Choroid plexus epithelial cell (primary cell): ENCODE measurements around the gene NRSN2.

Experiments
- DNase-seq: peaks from one replicate; pipeline ENCODE4 v3.0.0-alpha.2; 2010; ENCODE audit warnings: low read depth
- H3K4me3 ChIP-seq: 2 replicates; pipeline ENCODE4 v1.5.1; 2011; ENCODE audit warnings: low read depth, mild to moderate bottlenecking, control low read depth, low read length, moderate library complexity
- TF ChIP-seq, protein P1 (sequence below): conservative IDR thresholded peaks from 2 replicates; pipeline ENCODE4 v1.5.1; 2011; ENCODE audit warnings: low read depth, mild to moderate bottlenecking, control low read depth, inconsistent platforms, low read length, moderate library complexity

The NRSN2 gene

DNA sequence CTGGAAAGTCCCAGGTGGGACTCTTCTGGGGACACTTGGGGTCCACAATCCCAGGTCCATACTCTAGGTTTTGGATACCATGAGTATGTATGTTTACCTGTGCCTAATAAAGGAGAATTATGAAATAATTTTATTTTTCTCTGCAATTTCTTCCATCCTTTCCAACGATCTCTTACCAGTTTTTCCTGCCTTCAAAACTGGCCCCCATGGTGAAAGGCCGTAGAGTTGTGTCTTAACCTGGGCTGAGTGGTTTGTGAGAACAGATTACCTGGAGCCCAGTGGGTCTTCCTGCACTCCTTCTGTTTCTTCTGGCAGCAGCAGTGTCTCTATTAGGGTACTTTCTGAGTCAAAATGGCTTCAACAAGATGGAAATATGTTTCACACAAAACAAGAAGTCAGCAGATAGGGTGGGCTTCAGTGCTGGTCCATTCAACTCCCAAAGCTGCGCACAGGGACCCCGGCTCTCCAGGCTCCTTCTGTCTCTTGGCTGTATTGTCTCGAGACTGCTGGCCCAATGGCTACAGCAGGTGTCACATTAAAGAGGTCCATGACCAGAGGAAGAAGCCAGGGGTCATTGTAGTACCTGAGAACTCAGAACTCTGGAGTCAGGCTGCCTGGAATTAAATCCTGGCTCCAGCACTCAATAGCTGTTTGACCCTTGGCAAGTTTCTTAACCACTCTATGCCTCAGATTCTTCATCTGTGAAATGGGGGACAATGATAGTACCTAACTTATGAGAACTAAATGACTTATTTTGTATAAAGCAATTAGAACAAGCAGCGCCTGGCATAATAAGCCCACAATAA lies 50.7 kb downstream of the NRSN2 start:
- DNase-seq = no peak
- TF ChIP-seq, protein P1, sequence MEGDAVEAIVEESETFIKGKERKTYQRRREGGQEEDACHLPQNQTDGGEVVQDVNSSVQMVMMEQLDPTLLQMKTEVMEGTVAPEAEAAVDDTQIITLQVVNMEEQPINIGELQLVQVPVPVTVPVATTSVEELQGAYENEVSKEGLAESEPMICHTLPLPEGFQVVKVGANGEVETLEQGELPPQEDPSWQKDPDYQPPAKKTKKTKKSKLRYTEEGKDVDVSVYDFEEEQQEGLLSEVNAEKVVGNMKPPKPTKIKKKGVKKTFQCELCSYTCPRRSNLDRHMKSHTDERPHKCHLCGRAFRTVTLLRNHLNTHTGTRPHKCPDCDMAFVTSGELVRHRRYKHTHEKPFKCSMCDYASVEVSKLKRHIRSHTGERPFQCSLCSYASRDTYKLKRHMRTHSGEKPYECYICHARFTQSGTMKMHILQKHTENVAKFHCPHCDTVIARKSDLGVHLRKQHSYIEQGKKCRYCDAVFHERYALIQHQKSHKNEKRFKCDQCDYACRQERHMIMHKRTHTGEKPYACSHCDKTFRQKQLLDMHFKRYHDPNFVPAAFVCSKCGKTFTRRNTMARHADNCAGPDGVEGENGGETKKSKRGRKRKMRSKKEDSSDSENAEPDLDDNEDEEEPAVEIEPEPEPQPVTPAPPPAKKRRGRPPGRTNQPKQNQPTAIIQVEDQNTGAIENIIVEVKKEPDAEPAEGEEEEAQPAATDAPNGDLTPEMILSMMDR = no peak
- H3K4me3 ChIP-seq = no peak overlapping the region

DNA sequence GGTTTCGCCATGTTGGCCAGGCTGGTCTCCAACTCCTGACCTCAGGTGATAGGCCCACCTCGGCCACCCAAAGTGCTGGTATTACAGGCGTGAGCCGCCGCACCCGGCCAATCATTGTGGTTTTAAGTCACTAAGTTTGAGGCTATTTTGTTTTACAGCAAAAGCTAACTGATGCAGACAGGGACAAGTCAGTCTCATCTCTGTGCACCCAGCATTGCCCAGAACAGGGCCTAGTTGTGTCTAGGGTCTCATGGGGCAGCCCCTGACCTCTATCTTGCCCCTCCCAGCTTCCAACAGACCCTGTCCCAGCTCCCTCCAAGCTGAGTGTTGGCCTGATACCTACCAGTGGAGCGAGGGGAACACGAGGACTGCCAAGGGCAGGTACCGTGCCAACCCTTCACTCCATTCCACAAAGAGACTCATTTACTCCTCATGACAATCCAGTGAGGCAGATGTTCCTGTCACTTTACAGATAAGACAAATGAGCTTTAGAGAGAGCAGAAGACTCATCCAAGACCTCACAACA lies 52.3 kb downstream of the NRSN2 start:
- TF ChIP-seq, protein P1 = no peak

GRCh38 chr20:400128-400453 lies 53.2 kb downstream of the NRSN2 start:
- DNase-seq = no peak
- H3K4me3 ChIP-seq = no peak overlapping the region
- TF ChIP-seq, protein P1 = no peak

More for the DNA sequence above, 52.3 kb downstream of the NRSN2 start:
- DNase-seq = no peak
- no peak overlapping the region for H3K4me3 ChIP-seq

- no peak for DNase-seq
- TF ChIP-seq, protein P1 = no peak
Observed at GRCh38 chr20:400454-401275, 53.8 kb downstream of the NRSN2 start.

DNA sequence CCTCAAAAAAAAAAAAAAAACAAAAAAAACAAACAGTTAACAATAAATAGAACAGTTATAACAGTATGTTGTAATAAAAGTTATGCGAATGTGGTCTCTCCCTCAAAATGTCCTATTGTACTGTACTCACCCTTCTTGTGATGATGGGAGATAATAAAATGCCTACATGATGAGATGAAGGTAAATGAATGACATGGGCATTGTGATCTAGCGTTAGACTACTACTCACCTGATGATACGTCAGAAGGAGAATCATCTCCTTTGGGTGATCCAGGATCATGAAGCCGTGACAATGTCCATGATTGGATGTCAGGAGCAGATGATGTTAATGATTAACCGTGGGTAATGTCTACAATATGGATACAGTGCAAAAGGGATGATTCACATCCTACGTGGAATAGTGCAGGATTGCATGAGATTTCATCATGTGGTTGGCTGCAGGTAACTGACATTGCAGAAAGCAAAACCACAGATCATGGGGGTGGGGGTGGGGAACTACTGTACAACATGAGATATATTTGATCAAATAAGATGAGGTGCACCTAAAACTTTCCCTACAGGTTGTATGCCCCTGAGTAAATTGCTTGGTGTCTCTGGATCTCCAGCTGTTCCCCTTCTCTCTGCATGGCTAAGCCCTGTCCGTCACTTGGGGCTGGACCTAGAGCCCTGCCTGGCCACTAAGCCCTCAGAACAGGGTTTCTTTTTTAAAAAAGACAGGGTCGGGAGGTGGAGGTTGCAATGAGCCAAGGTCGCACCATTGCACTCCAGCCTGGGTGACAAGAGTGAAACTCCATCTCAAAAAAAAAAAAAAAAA lies 55.0 kb downstream of the NRSN2 start:
- H3K4me3 ChIP-seq = no peak overlapping the region
- TF ChIP-seq, protein P1 = no peak
- DNase-seq = peak; percentile 74

More at GRCh38 chr20:400454-401275, 53.8 kb downstream of the NRSN2 start:
- H3K4me3 ChIP-seq = no peak overlapping the region

DNA sequence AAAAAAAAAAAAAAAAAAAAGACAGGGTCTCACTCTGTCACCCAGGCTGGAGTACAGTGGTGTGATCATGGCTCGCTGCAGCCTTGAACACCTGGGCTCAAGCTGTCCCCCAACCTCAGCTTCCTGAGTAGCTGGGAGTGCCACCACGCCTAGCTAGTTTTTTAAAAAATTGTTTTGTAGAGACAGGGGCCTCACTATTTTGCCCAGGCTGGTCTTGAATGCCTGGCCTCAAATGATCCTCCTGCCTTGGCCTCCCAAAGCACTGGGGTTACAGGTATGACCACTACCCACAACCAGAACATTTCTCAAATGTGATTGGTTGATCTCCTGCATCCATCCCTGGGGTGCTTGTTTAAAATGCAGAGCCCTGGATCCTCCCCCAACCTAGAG lies 55.6 kb downstream of the NRSN2 start:
- H3K4me3 ChIP-seq = no peak overlapping the region
- DNase-seq = no peak
- TF ChIP-seq, protein P1 = no peak
